ENCODE data around the gene PTPN1.

DNA sequence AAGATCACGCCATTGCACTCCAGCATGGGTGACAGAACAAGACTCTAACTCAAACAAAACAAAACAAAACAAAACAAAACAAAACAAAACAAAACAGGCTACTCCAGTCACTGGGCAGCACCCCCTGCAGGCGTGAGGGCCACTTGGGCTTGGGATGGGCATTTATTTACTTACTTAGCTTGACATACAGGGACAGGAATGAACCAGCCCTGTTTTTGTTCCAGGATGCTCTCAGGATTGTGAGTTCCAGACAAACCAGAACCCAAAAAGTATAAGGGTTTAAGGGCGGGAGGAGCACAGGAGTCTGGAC, 4.0 kb upstream of the PTPN1 start:
- no peak for TF ChIP-seq POLR2A (IDR thresholded peaks at IDR 0.05)
- TF ChIP-seq CTCF (IDR thresholded peaks at IDR 0.05 in 4 of 5, conservative IDR thresholded peaks at IDR 0.05 in 1 of 5), result no peak

All from gastrocnemius medialis (tissue), 4 donors.